ENCODE measurements around the gene PIGN.
A peak's percentile ranks its signal among the peaks of the same experiment; 100 is the strongest.

- TF ChIP-seq POLR2A (IDR thresholded peaks at IDR 0.05; ENCODE audit: low read depth, low read length): no peak
- no peak for TF ChIP-seq POLR2AphosphoS5 (IDR thresholded peaks at IDR 0.05; ENCODE audit: insufficient read depth, low read depth, low read length)
- peak in 1 of 2 donors; percentile 6 for TF ChIP-seq CTCF (IDR thresholded peaks at IDR 0.05; ENCODE audit: extremely low read depth in 1 of 2, insufficient read depth in 1 of 2, low read depth in 1 of 2, low read length in 2 of 2)
- no peak for TF ChIP-seq MAX (IDR thresholded peaks at IDR 0.05; ENCODE audit: insufficient read depth, insufficient read length)
- no peak for TF ChIP-seq EZH2 (IDR thresholded peaks at IDR 0.05; ENCODE audit: borderline replicate concordance, low read depth, low read length, severe bottlenecking)
- no peak for TF ChIP-seq JUN (IDR thresholded peaks at IDR 0.05; ENCODE audit: borderline replicate concordance, insufficient read depth, insufficient read length, low read depth)
- TF ChIP-seq GATA2 (IDR thresholded peaks at IDR 0.05; ENCODE audit: insufficient read depth, insufficient read length, low read depth, low read length): no peak
- no peak for TF ChIP-seq MYC (IDR thresholded peaks at IDR 0.05; ENCODE audit: low read depth, low read length)
- TF ChIP-seq FOS (IDR thresholded peaks at IDR 0.05; ENCODE audit: borderline replicate concordance, insufficient read depth, low read length): no peak
These were observed 971 bp upstream of the PIGN start for GRCh38 chr18:62187543-62188510.

Data from endothelial cell of umbilical vein (primary cell).